ENCODE results near the gene DDT.
"Not testable (repeated sequence)": the region's sequence is repeated elsewhere in the genome, so short reads cannot be mapped to it uniquely, and the experiment has no call there.

DNA sequence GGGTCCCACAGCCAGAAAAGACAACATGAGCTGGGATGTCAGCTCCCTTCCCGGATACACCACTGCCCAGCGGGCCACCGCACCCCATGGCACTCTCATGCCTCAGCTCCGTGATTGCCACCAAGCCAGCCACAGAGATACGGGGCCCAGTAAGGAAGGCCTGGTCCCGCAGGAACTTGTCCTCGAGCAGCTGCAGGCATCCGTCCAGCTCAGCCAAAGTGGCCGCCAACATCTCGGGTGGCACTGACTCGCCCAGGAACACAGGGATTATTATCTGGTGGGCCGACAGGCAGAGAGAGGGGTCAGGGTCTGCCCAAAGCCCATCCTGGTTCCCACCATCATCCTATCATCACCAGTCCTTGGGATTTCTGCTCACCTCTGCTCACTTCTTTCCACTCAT is 3.1 kb upstream of the DDT start:
- not testable (repeated sequence) for TF ChIP-seq POLR2A (IDR thresholded peaks at IDR 0.05; ENCODE audit: low read length); GATA1 (IDR thresholded peaks at IDR 0.05; ENCODE audit: low read depth, low read length)
